ENCODE results near the gene HAUS1.

GRCh38 chr18:46096651-46097300 lies 7.4 kb upstream of the HAUS1 start:
- TF ChIP-seq CTCF (conservative IDR thresholded peaks at IDR 0.05; ENCODE audit: low read length), result no peak
- no peak for TF ChIP-seq EZH2phosphoT487 (IDR thresholded peaks at IDR 0.05; ENCODE audit: borderline replicate concordance)

All from Loucy (cell line).